ENCODE results near the gene HDAC4. TPM values are rescaled to one million over a fixed set of nuclear protein-coding genes. Genes with fewer than 3 reads are reported as not detected.

Gene HDAC4
- total and polyA plus RNA-seq, 4 donors, result 2.9 to 37.2 (median 4.4) TPM

GRCh38 chr2:239149501-239149900 lies 251.3 kb downstream of the HDAC4 start:
- Histone ChIP-seq H3K9ac (ENCODE audit: low read depth in 1 of 2, low read length in 2 of 2) (no peak overlapping the region), H3K4me1 (ENCODE audit: control insufficient read depth in 4 of 4, insufficient read depth in 4 of 4, low read length in 3 of 4) (no peaks in the 10 kb centered on the region), H3K27me3 (ENCODE audit: control insufficient read depth in 4 of 4, insufficient read depth in 4 of 4, low read length in 3 of 4) (no peaks in the 10 kb centered on the region), H3K4me3 (ENCODE audit: low read depth in 1 of 3, low read length in 3 of 3) (no peak overlapping the region), H3K36me3 (ENCODE audit: control insufficient read depth in 4 of 4, insufficient read depth in 3 of 4, low read depth in 1 of 4, low read length in 3 of 4) (peaks cover 5 to 33% (median 15%) of the 10 kb centered on the region in 4 donors), H3K9me3 (ENCODE audit: control insufficient read depth in 4 of 4, low read length in 3 of 4) (no peaks in the 10 kb centered on the region), H3K27ac (ENCODE audit: low read depth in 1 of 2, low read length in 2 of 2) (no peak overlapping the region)
- TF ChIP-seq JUND (IDR thresholded peaks at IDR 0.05) (no peak), MAX (IDR thresholded peaks at IDR 0.05) (no peak), SP1 (IDR thresholded peaks at IDR 0.05) (no peak), GABPA (IDR thresholded peaks at IDR 0.05 in 1 of 2, conservative IDR thresholded peaks at IDR 0.05 in 1 of 2) (no peak), FOXA2 (IDR thresholded peaks at IDR 0.05) (no peak), ZBTB33 (IDR thresholded peaks at IDR 0.05) (no peak), TAF1 (conservative IDR thresholded peaks at IDR 0.05) (no peak), RXRA (IDR thresholded peaks at IDR 0.05) (no peak)
- 98% methylated on average over 17 of the region's 17 CpGs for WGBS
- DNase-seq (ENCODE audit: low spot score), result no peak

- Histone ChIP-seq H3K4me3 (ENCODE audit: low read depth in 1 of 3, low read length in 3 of 3) (no peak overlapping the region), H3K9me3 (ENCODE audit: control insufficient read depth in 4 of 4, low read length in 3 of 4) (no peaks in the 10 kb centered on the region), H3K9ac (ENCODE audit: low read depth in 1 of 2, low read length in 2 of 2) (no peak overlapping the region), H3K27me3 (ENCODE audit: control insufficient read depth in 4 of 4, insufficient read depth in 4 of 4, low read length in 3 of 4) (no peaks in the 10 kb centered on the region), H3K27ac (ENCODE audit: low read depth in 1 of 2, low read length in 2 of 2) (no peak overlapping the region), H3K36me3 (ENCODE audit: control insufficient read depth in 4 of 4, insufficient read depth in 3 of 4, low read depth in 1 of 4, low read length in 3 of 4) (peaks cover 3 to 25% (median 11%) of the 10 kb centered on the region in 4 donors), H3K4me1 (ENCODE audit: control insufficient read depth in 4 of 4, insufficient read depth in 4 of 4, low read length in 3 of 4) (no peaks in the 10 kb centered on the region)
- no peak for TF ChIP-seq SP1 (IDR thresholded peaks at IDR 0.05)
- WGBS, result 97% methylated on average over 28 of the region's 28 CpGs
- DNase-seq (ENCODE audit: low spot score), result no peak
Observed at GRCh38 chr2:239148495-239149200, 252.2 kb downstream of the HDAC4 start.

- Histone ChIP-seq H3K27me3 (ENCODE audit: control insufficient read depth in 4 of 4, insufficient read depth in 4 of 4, low read length in 3 of 4) (no peaks in the 10 kb centered on the region), H3K9ac (ENCODE audit: low read depth in 1 of 2, low read length in 2 of 2) (no peak overlapping the region), H3K27ac (ENCODE audit: low read depth in 1 of 2, low read length in 2 of 2) (no peak overlapping the region), H3K4me1 (ENCODE audit: control insufficient read depth in 4 of 4, insufficient read depth in 4 of 4, low read length in 3 of 4) (no peaks in the 10 kb centered on the region), H3K36me3 (ENCODE audit: control insufficient read depth in 4 of 4, insufficient read depth in 3 of 4, low read depth in 1 of 4, low read length in 3 of 4) (peaks cover 0 to 26% (median 7%) of the 10 kb centered on the region in 4 donors), H3K9me3 (ENCODE audit: control insufficient read depth in 4 of 4, low read length in 3 of 4) (no peaks in the 10 kb centered on the region), H3K4me3 (ENCODE audit: low read depth in 1 of 3, low read length in 3 of 3) (no peak overlapping the region)
- DNase-seq (ENCODE audit: low spot score), result no peak
- TF ChIP-seq HNF4G (IDR thresholded peaks at IDR 0.05) (no peak), FOXA1 (IDR thresholded peaks at IDR 0.05) (no peak), CTCF (IDR thresholded peaks at IDR 0.05; ENCODE audit: low read depth, low read length, missing input control) (no peak), TAF1 (conservative IDR thresholded peaks at IDR 0.05) (no peak), ZBTB33 (IDR thresholded peaks at IDR 0.05) (no peak), ATF3 (IDR thresholded peaks at IDR 0.05) (no peak), NR2F2 (IDR thresholded peaks at IDR 0.05) (no peak), RAD21 (IDR thresholded peaks at IDR 0.05) (no peak), SP1 (IDR thresholded peaks at IDR 0.05) (no peak), GABPA (IDR thresholded peaks at IDR 0.05 in 1 of 2, conservative IDR thresholded peaks at IDR 0.05 in 1 of 2) (no peak), REST (IDR thresholded peaks at IDR 0.05) (no peak), EGR1 (IDR thresholded peaks at IDR 0.05; ENCODE audit: low read depth in 2 of 2) (no peak), MAX (IDR thresholded peaks at IDR 0.05) (no peak), JUND (IDR thresholded peaks at IDR 0.05) (no peak)
- 97% methylated on average over 9 of the region's 9 CpGs for WGBS
Observed at GRCh38 chr2:239147376-239147775, 253.4 kb downstream of the HDAC4 start.
